Limb (tissue), 2 donors: Measurements from ENCODE around the gene AGBL1.
"Not testable (repeated sequence)": the region's sequence is repeated elsewhere in the genome, so short reads cannot be mapped to it uniquely, and the experiment has no call there.

Source experiments
- DNase-seq, 2 donors: peaks; one replicate each; pipeline ENCODE4 v3.0.0-alpha.2; 2016; ENCODE audit errors: extremely low spot score in 2 of 2

The AGBL1 gene

GRCh38 chr15:86082619-86083380 lies 3.1 kb downstream of the AGBL1 start:
- peak in 1 of 2 donors; percentile 50 for DNase-seq

GRCh38 chr15:86087808-86088207 lies 8.1 kb downstream of the AGBL1 start:
- DNase-seq = no peak

- DNase-seq = no peak
Measured at GRCh38 chr15:86089422-86089821, 9.8 kb downstream of the AGBL1 start.

GRCh38 chr15:86101818-86102217 lies 22.1 kb downstream of the AGBL1 start:
- no peak for DNase-seq

DNA sequence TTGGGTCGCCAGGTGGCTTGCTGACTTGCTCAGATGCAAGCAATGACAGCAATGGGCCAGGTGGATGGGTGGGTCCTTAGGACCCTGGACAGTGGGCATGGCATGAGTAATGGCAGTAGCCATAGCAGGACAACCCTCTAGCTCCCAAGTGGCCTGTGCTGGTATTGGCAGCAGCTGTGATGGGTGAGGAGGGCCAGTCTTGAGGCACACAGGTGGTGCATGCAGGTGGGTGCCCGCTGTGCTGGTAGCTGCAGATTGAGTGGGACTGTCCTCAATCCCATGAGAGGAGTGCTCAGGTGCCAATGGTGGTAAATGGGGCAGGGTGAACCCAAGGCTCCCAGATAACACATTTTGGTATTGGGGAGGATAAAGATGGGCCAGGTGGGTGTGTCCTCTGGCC lies 24.2 kb downstream of the AGBL1 start:
- no peak for DNase-seq

- no peak for DNase-seq
Measured at GRCh38 chr15:86106306-86106705, 26.6 kb downstream of the AGBL1 start.

- DNase-seq = no peak
Measured at GRCh38 chr15:86115145-86115801, 35.6 kb downstream of the AGBL1 start.

DNA sequence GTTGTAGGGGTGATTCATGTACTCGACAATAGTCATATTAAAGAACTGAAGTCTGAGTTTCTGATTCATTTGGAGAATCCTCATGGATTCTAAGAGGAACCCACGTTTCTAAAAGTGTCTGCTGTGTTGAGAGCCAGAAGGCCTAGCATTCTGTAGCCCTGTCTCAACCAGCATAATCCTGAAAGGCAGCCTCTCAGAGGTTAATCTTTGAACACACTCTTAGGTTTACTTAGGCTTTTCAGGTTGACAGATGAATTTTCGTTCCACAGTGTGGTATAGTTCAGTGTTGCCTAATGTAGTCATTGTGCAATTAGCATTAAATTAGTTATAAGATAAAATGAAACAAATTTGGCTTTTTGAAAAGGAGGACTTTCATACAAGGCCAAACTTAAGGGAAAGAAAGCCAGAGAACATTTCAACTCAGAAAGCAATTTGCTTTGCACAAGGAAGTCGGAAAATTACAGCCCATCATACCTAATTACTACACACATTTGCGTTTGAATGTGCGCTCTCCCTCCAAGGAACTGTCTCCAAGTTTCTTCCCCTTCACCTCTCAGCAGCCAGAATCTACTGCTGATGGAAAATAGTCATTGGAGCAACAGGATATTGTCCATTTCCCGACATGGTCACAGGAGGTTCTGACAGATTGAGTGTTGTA lies 42.0 kb downstream of the AGBL1 start:
- no peak for DNase-seq

DNA sequence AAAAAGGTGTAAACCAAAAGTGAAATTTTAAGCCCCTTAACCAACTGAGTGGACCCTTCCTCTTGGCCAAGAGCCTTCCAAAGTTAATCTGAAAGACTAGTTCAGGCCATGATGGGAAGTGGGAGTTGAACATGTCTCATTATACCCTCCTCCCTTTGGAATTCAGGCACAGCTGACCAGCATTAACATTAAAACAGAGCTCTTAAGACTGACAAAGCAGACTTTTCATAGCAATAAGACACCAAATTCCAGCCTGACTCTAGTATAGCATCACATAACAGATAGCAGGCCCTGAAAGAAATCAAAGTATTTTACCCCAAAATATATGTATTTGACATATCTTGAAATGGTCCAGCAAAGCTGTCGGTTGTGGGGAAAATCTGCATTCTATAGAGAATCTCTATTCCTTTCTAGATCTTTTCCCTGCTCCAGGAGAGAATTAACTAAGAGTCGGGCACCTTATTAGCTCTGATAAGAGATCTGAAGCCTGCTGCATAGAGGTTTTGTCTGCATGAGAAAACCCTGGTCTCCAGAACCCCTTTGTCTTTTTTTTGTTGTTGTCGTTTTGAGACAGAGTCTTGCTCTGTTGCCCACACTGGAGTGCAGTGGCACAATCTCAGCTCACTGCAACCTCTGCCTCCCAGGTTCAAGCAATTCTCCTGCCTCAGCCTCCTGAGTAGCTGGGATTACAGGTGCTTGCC lies 43.2 kb downstream of the AGBL1 start:
- not testable (repeated sequence) for DNase-seq

GRCh38 chr15:86125775-86126174 lies 46.1 kb downstream of the AGBL1 start:
- DNase-seq = no peak

DNA sequence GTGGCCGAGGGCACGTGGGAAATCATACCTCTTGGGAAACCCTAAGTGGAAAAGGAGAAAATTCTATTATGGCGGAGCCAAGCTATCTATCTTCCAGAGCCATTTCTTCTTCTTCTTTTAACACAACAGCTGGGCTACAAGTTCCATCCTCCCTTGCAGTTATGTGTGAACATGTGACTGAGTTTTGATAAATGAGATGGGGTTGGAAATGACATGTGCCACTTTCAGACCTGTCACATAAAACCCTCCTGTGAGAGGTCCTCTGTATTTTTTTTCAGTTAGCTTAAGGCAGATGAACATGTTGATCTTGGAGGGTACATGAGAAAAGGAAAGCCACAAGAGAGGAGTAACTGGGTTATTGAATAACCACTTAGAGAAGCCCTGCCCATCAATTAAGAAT lies 47.9 kb downstream of the AGBL1 start:
- no peak for DNase-seq

GRCh38 chr15:86135041-86135440 lies 55.4 kb downstream of the AGBL1 start:
- DNase-seq = no peak

GRCh38 chr15:86136861-86137260 lies 57.2 kb downstream of the AGBL1 start:
- DNase-seq = no peak

DNA sequence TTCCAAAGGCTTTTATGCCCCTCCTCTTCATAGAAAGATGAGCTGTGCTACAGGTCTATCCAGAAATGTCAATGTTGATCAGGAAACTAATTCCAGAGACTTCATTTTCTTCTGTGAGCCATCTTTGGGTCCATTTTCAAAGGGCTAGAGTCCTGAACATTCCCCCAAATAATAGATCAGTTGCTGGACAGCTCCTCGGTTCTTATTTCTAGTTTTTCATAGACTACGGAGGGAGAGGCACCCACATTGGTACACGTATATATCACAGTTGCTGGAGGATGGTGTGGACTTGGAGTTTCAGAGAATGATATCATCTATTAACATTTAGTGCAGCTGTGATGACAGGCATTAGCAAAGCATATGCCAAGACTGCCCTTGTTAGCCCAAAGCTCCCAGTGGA lies 59.1 kb downstream of the AGBL1 start:
- DNase-seq = no peak

DNA sequence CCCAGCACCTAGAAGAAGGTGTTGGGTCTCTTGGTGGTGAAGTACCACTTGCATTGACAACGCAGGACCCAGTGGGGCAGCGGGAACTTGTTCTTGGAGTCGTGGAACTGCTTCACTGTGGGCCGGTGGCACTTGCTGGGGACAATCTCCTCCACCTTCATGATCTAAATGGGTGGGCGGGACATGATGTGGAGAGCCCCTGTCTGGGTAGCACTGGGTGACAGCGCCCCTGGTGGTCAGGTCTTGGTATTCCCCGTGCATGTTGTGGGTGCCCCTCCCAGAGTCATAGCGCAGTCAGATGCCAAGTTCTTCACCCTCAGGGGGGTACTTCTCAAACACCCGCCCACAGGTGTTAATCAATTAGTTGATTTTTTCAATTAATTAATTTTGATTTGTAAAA lies 60.2 kb downstream of the AGBL1 start:
- DNase-seq = no peak

- DNase-seq = no peak
Measured at GRCh38 chr15:86154705-86155104, 75.0 kb downstream of the AGBL1 start.

- no peak for DNase-seq
Measured at GRCh38 chr15:86155551-86155950, 75.9 kb downstream of the AGBL1 start.

DNA sequence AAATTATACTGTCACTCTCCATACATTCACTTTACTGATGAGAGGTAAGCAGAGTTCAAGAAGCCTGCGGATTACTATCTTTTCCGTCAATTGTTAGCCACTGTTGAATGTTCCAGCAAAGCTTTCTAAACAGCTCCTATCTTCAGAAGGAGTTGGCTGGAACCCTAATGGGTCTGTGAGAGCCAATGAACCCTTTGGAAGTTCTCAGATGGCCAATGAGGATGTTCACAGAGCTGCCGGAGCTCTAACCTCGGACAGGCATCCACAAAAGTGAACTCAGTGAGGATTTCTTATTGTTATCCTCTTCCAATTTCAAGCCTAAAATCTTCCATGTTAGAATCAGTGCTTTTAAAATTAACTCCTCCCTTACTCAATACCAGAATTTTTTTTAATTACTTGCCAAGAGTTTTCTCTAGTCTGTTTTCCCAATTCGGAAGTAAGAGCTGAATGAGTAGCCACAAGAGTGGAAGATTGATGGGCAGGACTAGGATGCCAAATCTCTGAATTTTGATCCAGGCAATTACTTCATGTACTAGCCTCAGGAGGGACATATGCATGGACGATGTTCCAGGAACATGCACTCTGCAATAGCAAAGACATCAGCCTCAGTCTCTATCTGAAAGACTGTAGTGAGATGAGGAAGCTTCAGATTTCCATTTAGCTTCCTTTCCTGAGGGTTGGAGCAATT lies 78.1 kb downstream of the AGBL1 start:
- DNase-seq = no peak

DNA sequence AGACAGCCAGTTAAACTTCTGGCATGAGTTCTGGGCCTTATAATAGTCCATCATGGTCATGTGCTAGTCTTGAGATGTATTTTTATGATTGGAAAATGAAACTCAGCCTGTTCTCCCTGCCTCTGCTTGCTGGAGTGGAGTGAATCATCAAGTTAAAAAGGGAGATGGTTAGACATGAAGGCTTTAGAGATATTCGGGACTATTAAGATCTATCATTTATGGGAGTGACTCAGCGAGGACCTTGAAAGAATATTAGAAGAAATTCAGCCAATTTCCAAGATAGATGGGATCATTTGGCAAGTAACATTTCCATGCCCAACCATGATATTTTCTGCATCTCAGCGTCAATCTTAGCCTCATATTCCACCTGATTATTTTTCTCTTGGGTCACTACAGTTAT lies 79.8 kb downstream of the AGBL1 start:
- no peak for DNase-seq

DNA sequence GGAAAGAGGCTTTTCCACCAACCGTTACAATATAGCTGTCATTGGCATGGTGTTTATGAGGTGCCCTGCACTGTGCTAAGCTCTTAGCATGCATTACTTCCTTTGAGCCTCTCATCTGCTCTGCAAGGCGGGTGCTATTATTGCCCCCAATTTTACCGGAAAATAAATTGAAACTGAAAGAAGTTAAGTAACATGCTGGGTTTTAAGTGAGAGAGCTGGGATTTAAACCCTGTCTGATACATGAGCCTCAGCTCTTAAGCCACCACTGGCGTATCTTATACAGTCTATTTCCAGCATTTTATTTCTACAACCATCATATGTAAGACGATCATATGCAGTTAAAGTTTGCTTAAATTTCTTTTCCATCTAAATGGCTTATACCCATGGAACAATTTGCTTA lies 81.6 kb downstream of the AGBL1 start:
- no peak for DNase-seq

DNA sequence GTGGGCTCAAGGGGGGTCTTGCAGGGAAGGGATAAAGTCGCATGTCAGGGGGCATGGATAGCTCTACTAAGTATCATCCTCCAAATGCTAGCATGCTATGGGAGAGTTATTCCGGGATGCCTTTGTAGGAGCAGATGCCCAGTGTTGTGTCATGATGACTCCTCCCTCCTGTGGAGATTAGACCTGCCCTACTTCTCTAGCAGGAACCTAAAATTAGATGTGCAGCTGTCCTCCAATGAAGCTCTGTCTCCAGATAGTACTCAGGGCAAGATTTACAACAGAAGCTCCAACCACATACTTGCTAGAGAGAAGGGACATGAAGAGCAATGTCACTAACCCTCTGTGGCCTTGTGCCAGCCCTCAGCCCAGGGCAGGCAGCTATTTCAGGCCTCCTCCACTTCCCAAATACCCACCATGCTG lies 82.5 kb downstream of the AGBL1 start:
- DNase-seq = peak in 1 of 2 donors; percentile 27
